Measurements from ENCODE around the gene MT3.
"Not testable (repeated sequence)": the region's sequence is repeated elsewhere in the genome, so short reads cannot be mapped to it uniquely, and the experiment has no call there.

Gene MT3

GRCh38 chr16:56610609-56611111 lies 21.3 kb downstream of the MT3 start:
- DNase-seq: no peak

DNA sequence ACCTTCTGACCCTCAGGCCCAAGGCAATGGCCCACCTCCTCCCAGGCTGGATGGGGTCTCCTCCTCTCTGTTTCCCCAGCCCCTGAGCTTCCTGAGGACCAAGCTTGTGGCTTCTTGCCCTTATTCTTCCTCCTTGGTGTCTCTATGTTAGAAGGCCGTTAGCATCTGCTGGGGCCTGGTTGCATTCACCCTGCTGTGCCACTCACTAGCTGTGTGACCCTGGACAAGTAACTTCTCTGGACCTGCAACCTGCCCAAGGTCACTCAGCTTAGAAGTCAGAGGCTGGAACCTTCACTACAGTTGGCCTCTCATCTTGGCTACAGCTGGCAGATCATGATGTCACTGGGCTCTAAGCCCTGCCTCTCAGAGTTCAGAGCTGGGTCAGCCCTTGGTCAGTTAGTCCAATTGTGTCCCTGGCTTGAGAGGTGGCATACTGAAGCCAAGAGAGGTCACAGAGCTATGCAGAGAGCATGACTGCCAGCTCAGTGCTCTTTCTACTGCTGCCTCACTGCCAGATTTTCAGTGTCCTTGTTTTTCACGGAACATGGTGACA lies 22.0 kb downstream of the MT3 start:
- no peak for DNase-seq

DNA sequence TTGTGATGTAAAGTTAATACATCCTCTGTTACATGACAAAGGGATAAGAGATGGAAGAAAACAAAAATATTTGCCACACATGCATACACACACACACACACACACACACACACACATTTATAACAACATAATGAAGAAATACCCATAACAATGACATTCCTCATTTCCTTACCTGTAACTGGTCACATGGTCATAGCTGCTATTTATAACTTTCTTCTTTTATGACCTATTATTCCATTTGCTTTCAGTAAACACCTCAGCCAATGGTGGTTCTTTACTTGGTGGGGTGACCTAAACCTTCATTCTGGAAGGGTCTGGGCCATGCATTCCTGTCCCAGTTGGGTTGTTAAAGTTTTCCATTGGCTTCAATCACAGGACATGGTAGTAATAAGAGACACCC lies 24.4 kb downstream of the MT3 start:
- DNase-seq: no peak

DNA sequence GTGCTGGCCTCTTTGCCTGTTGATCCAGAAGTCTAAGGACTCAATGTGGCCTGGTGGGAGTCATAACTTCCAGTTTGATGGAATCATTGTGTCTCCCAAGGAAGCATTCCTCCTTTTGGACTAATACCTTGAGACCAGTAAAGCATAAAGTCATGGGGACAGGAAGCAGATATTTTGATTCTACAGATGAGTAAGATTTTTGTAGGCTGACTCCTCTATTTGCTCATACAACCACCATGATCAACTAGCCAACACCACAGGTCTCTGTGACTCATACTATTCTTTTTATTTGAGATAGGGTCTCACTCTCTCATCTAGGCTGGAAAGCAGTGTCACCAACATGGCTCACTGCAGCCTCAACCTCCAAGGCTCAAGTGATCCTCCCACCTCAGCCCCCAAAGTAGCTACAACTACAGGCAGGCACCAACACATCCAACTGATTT lies 25.2 kb downstream of the MT3 start:
- DNase-seq: no peak

GRCh38 chr16:56615353-56615752 lies 26.0 kb downstream of the MT3 start:
- no peak for DNase-seq

DNA sequence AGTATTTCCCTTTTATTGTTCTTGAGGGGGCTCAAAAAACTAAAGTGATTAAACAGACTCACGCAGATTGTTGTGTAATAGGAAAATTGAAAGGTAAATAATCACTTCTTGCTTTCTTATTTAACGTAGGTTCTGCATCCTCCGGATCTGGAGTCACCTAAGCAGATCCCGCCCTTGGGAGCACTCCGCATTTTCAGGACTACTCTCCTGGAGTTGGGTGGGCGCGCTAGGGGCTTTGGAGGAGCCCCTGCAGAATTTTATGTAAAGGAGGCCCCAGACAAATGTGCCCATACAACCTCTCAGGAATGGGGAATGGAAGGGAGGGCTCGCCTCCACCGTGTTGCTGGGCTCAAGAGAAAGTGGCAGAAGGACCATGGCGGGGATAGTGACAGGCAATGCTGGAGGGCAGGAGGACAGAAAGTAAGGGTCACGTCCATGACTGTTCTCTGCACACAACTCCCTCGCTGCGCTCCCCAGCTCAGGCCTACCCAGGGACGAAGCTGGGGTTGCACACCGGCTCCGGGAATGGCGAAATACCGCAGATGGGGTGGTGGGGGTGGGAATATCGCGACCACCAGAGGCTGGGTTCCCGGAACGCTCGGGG lies 27.4 kb downstream of the MT3 start:
- DNase-seq: no peak

GRCh38 chr16:56617212-56618085 lies 28.1 kb downstream of the MT3 start:
- no peak for DNase-seq

DNA sequence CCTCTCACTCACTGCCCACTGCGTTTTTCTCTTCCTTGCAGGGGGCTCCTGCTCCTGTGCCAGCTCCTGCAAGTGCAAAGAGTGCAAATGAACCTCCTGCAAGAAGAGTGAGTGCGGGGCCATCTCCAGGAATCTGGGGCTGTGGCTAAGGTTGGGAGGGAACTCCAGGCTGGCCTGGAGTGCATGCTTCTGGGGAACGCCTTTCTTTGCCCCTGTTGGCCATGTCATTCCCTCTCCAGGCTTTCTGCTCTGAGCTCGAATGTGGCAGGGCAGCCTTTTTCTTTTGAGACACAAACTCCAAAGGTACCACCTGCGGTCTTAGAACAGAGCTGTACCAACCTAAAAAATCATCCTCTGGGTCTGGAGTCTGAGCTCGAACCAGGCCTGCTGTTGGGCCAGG lies 28.8 kb downstream of the MT3 start:
- DNase-seq: no peak

DNA sequence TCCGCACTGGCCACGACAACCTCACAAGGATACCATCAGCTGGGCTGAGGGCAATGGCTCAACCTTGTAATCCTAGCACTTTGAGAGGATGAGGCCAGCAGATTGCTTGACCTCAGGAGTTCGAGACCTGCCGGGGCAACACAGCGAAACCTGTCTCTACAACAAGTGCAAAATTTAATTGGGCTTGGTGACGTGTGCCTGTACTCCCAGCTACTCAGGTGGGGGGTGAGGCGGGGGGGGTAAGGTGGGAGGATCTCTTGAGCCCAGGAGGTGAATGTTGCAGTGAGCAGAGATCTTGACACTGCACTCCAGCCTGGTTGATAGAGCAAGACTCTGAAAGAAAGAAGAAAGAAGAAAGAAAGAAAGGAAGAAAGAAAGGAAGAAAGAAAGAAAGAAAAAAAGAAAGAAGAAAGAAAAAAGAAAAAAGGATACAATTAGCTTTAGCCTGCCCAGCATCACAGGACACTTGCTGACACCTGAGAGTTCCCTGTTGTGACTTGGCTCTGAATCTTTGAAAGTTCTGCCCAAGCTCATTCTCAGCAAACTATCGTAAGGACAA lies 31.1 kb downstream of the MT3 start:
- DNase-seq: no peak

GRCh38 chr16:56621665-56622445 lies 32.5 kb downstream of the MT3 start:
- not testable (repeated sequence) for DNase-seq

DNA sequence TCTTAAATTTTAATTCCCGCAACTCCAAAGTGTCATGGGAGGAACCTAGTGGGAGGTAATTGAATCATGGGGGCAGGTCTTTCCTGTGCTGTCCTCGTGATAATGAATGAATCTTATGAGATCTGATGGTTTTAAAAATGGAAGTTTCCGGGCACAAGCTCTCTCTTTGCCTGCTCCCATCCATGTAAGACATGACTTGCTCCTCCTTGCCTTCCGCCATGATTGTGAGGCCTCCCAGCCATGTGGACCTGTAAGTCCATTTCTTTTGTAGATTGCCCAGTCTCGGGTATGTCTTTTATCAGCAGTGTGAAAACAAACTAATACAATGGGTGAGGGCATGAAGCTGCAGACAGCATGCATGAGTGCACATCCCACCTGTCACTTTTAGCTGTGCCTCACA lies 33.9 kb downstream of the MT3 start:
- DNase-seq: not testable (repeated sequence)

- DNase-seq: no peak
These were observed 34.3 kb downstream of the MT3 start for GRCh38 chr16:56623637-56624036.

DNA sequence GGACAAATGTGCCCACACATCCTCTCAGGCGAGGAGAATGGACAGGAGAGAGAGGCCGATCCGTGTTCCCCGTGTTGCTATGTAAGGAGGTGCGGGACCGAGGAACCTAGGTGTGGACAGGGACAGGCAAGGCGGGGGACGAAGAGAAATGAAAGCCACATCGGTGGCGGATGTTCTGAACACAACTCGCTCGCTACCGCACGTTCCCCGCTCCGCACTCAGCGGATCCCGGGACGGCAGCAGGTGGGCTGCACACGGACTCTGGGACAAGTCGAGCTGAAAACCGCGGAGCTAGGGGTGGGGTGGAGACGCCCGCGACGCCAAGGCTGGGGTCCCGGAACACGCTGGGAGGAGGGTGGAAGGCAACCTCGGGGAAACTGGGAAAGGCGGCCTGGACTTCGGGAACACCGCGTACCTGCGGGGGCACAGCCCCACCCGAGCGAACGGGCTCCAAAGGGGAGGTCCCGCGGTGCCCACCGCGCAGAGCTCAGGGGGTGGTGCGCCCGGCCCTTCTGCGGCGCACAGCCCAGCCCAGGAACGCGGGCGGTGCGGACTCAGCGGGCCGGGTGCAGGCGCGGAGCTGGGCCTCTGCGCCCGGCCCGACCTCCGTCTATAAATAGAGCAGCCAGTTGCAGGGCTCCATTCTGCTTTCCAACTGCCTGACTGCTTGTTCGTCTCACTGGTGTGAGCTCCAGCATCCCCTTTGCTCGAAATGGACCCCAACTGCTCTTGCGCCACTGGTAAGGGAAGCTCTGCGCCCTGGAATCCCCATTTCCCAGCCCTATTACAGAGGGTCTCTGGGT lies 36.0 kb downstream of the MT3 start, which contains the start of gene MT1E:
TSS of gene MT1E (plus strand) at position 642 of the 803 bp plus-strand sequence. CDS start at position 713, 71 bp downstream.
- DNase-seq: no peak

GRCh38 chr16:56625943-56626654 lies 36.8 kb downstream of the MT3 start:
- no peak for DNase-seq

GRCh38 chr16:56626685-56627084 lies 37.4 kb downstream of the MT3 start:
- DNase-seq: no peak

GRCh38 chr16:56628486-56629350 lies 39.4 kb downstream of the MT3 start:
- DNase-seq: no peak

- DNase-seq: no peak
These were observed 40.2 kb downstream of the MT3 start for GRCh38 chr16:56629531-56629930.

- no peak for DNase-seq
These were observed 40.8 kb downstream of the MT3 start for GRCh38 chr16:56630134-56630533.

GRCh38 chr16:56631197-56631596 lies 41.9 kb downstream of the MT3 start:
- DNase-seq: no peak

GRCh38 chr16:56631832-56632155 lies 42.5 kb downstream of the MT3 start:
- DNase-seq: no peak

Measured in NCI-H748 treated with DMSO at 0.1 percent for 48 hours (cell line).